HepG2 (cell line): ENCODE results near the gene RAB40A. TPM values are rescaled to one million over a fixed set of nuclear protein-coding genes. Genes with fewer than 3 reads are reported as not detected.
"Not testable (repeated sequence)": the region's sequence is repeated elsewhere in the genome, so short reads cannot be mapped to it uniquely, and the experiment has no call there.

ENCODE experiments used
- ATAC-seq: fragments of 200-7000 bp; cut with Tn5 transposase; 3 replicates; pipeline ENCODE4 v1.9.1; 2020; ENCODE audit warnings: mild to moderate bottlenecking, moderate library complexity
- BruUV-seq: library from RNA; stranded (reverse); fragments of 400-500 nt; replicated peaks from 2 replicates; lab custom pipeline; 2021; lab: Mats Ljungman, UMichigan
- CTCF ChIA-PET: fragments of 300-600 bp; formaldehyde crosslinking; extraction: SDS; loops from one replicate; lab custom pipeline; 2021; ENCODE audit warnings: low total read pairs, inconsistent platforms, low intra/inter-chr PET ratio; lab: Yijun Ruan, JAX
- POLR2A ChIA-PET: fragments of 350-600 bp; sonication (Branson Sonifier 250); formaldehyde crosslinking; loops from one replicate; lab custom pipeline; 2020; ENCODE audit warnings: antibody characterized with exemption, inconsistent platforms; lab: Yijun Ruan, JAX
- DNase-seq: peaks from one replicate; pipeline ENCODE4 v3.0.0-alpha.2; 2015; ENCODE audit warnings: low spot score
- FAIRE-seq: peaks from 3 replicates; lab custom pipeline; 2011; peaks lifted over from hg19 to GRCh38; lab: Jason Lieb, UNC
- H2AFZ ChIP-seq: one replicate; pipeline ENCODE4 v1.6.1; 2011; ENCODE audit warnings: low read length, inconsistent platforms
- H3K27ac ChIP-seq: fragments of 300-600 bp; 3 replicates; pipeline ENCODE4 v1.8.0; 2011; ENCODE audit warnings: mixed run types, mild to moderate bottlenecking, mixed read lengths, low read length, inconsistent platforms; ENCODE audit not compliant: insufficient read depth; ENCODE audit errors: extremely low read length
- H3K27me3 ChIP-seq, 2 experiments: fragments of 200-600 bp in 1 of 2; 2 replicates in 1 of 2; 3 replicates in 1 of 2; pipeline versions ENCODE4 v1.6.0 to v1.8.0; 2011; ENCODE audit warnings: low read length in 2 of 2, mild to moderate bottlenecking in 2 of 2, moderate library complexity in 2 of 2, inconsistent platforms in 1 of 2; ENCODE audit not compliant: insufficient read depth in 2 of 2, control insufficient read depth in 1 of 2
- H3K36me3 ChIP-seq, 2 experiments: fragments of 200-600 bp in 1 of 2; replicated peaks in 1 of 2; 2 replicates in 1 of 2; 3 replicates in 1 of 2; pipeline versions ENCODE4 v1.5.1 to v1.8.0; 2011; ENCODE audit warnings: low read length in 2 of 2, inconsistent platforms in 1 of 2; ENCODE audit not compliant: insufficient read depth in 2 of 2, control insufficient read depth in 1 of 2
- H3K4me1 ChIP-seq: 2 replicates; pipeline ENCODE4 v1.5.1; 2012; ENCODE audit warnings: low read length, inconsistent platforms; ENCODE audit not compliant: insufficient read depth
- H3K4me2 ChIP-seq: 2 replicates; pipeline ENCODE4 v1.6.0; 2011; ENCODE audit warnings: low read depth, low read length, inconsistent platforms
- H3K4me3 ChIP-seq, 3 experiments: fragments of 200-600 bp in 1 of 3; sonication (generic), shearing (Covaris generic) in 1 of 3; replicated peaks in 1 of 3; 2 replicates each; pipeline ENCODE4 v1.5.1; 2011 to 2016; ENCODE audit warnings: low read length in 3 of 3, inconsistent platforms in 2 of 3, low read depth in 2 of 3, mild to moderate bottlenecking in 2 of 3, control low read depth in 1 of 3, mixed read lengths in 1 of 3; ENCODE audit not compliant: insufficient read depth in 1 of 3
- H3K79me2 ChIP-seq: one replicate; pipeline ENCODE4 v1.6.1; 2011; ENCODE audit warnings: low read length, inconsistent platforms; ENCODE audit not compliant: insufficient read depth
- H3K9ac ChIP-seq: 2 replicates; pipeline ENCODE4 v1.6.0; 2011; ENCODE audit warnings: mild to moderate bottlenecking, low read depth, low read length, inconsistent platforms; ENCODE audit not compliant: insufficient read depth
- H3K9me3 ChIP-seq: 2 replicates; pipeline ENCODE4 v1.5.1; 2012; ENCODE audit warnings: mild to moderate bottlenecking, low read length
- H4K20me1 ChIP-seq: 2 replicates; pipeline ENCODE4 v1.6.0; 2011; ENCODE audit warnings: inconsistent platforms, mild to moderate bottlenecking, low read length, moderate library complexity; ENCODE audit not compliant: insufficient read depth
- ISL2 ChIP-seq: sonication (generic); formaldehyde crosslinking; IDR thresholded peaks from 2 replicates; pipeline ENCODE4 v1.5.0; 2020; ENCODE audit warnings: missing genetic modification reagents
- PAXIP1 ChIP-seq: sonication (generic); formaldehyde crosslinking; conservative IDR thresholded peaks from 2 replicates; pipeline ENCODE4 v1.4.0; 2020; ENCODE audit warnings: mild to moderate bottlenecking, missing genetic modification reagents, moderate library complexity
- STAG1 ChIP-seq: sonication (generic); formaldehyde crosslinking; IDR thresholded peaks from 2 replicates; pipeline ENCODE4 v1.4.0; 2020; ENCODE audit warnings: missing genetic modification reagents
- ZNF343 ChIP-seq: sonication (generic); formaldehyde crosslinking; IDR thresholded peaks from 2 replicates; pipeline ENCODE4 v1.4.0; 2020; ENCODE audit warnings: mild to moderate bottlenecking, missing genetic modification reagents
- WGBS: methylation state at CpG from one replicate; pipeline ENCODE4 v1.1.6; 2017; ENCODE audit warnings: low lambda C conversion rate; 5-methylcytosine and 5-hydroxymethylcytosine counted together
- in situ Hi-C: cut with HindIII; loops from 2 replicates; pipeline ENCODE4 v1.10.0; 2017; ENCODE audit warnings: low pct_unique_long_range_greater_than_20kb; ENCODE audit not compliant: extremely low pct_ligation_motif_present
- intact Hi-C: fragments of 100-400 bp; cut with micrococcal nuclease; formaldehyde crosslinking; loops from one replicate; pipeline ENCODE4 v1.10.0; 2022; ENCODE audit not compliant: unreplicated experiment
- polyA plus RNA-seq, 8 experiments: library from polyadenylated mRNA; depleted of rRNA in 3 of 8; stranded (reverse) in 7 of 8; unstranded in 1 of 8; fragments of >200 nt; fragmentation: Illumina TruSeq in 4 of 8; extraction: Trizol in 4 of 8; gene quantifications; 2 replicates each; pipeline versions ENCODE4 v1.2.1 to v1.2.3, GENCODE V29; 2011 to 2016; ENCODE audit warnings: low read depth in 4 of 8, missing spikeins in 1 of 8, mixed read lengths in 1 of 8; ENCODE audit not compliant: insufficient read depth in 1 of 8
- total RNA-seq, 5 experiments: library from RNA; depleted of rRNA; stranded (reverse); fragments of >200 nt; fragmentation: Illumina TruSeq; extraction: Trizol; gene quantifications; 2 replicates each; pipeline ENCODE4 v1.2.3, GENCODE V29; 2016; ENCODE audit warnings: low read depth in 1 of 5
- TF ChIP-seq, protein P1 (sequence below): sonication (generic); formaldehyde crosslinking; IDR thresholded peaks from 2 replicates; pipeline ENCODE4 v1.5.0; 2020; ENCODE audit warnings: mild to moderate bottlenecking, missing genetic modification reagents, moderate library complexity
- TF ChIP-seq, protein P2 (sequence below): sonication (generic); formaldehyde crosslinking; IDR thresholded peaks from 2 replicates; pipeline ENCODE4 v1.4.0; 2020; ENCODE audit warnings: missing genetic modification reagents

The RAB40A gene
- total and polyA plus RNA-seq, 2 of the 13 experiments (the other 11 are each of a cell fraction or from before 2014, with no cell fraction given), result 0.11 TPM; not detected in 1

GRCh38 chrX:103489733-103490132 is 29.6 kb downstream of the RAB40A start:
- H2AFZ ChIP-seq, H3K4me3 ChIP-seq, in situ Hi-C loops, H3K4me2 ChIP-seq, H3K36me3 ChIP-seq, H3K27me3 ChIP-seq, H3K79me2 ChIP-seq, intact Hi-C loops, H3K27ac ChIP-seq, H3K4me1 ChIP-seq, CTCF ChIA-PET, H3K9ac ChIP-seq, POLR2A ChIA-PET, H4K20me1 ChIP-seq, H3K9me3 ChIP-seq, BruUV-seq: not testable (repeated sequence)
- 28% methylated on average over 4 of the region's 4 CpGs for WGBS
- DNase-seq (peak; percentile 16), FAIRE-seq (peak; percentile 28), ATAC-seq (0 out of 3 replicates have a peak, but pooled peaks have one; percentile 36)
- TF ChIP-seq, protein P1, sequence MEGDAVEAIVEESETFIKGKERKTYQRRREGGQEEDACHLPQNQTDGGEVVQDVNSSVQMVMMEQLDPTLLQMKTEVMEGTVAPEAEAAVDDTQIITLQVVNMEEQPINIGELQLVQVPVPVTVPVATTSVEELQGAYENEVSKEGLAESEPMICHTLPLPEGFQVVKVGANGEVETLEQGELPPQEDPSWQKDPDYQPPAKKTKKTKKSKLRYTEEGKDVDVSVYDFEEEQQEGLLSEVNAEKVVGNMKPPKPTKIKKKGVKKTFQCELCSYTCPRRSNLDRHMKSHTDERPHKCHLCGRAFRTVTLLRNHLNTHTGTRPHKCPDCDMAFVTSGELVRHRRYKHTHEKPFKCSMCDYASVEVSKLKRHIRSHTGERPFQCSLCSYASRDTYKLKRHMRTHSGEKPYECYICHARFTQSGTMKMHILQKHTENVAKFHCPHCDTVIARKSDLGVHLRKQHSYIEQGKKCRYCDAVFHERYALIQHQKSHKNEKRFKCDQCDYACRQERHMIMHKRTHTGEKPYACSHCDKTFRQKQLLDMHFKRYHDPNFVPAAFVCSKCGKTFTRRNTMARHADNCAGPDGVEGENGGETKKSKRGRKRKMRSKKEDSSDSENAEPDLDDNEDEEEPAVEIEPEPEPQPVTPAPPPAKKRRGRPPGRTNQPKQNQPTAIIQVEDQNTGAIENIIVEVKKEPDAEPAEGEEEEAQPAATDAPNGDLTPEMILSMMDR (CRISPR knock-in tag), result peak; percentile 51
- peak; percentile 39; the same call in 1 of the 2 replicates for TF ChIP-seq STAG1 (CRISPR knock-in tag)

DNA sequence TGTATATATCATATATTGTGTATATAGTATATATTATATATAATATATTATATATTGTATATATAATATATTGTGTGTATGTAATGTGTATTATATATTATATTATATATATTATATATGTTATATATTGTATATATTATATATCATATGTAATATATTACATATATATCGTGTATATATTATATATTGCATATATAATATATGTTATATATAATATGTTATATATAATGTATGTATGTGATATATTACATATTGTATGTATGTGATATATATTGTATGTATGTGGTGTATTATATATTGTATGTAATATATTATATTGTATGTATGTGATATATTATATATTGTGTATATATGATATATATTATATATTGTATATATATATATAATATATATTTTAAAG is 30.5 kb downstream of the RAB40A start:
- H3K9ac ChIP-seq, result no peak overlapping the region
- ChIA-PET CTCF (no interaction called here), POLR2A (no interaction called here)
- no peaks in the 10 kb centered on the region for H3K36me3 ChIP-seq
- no peaks in the 10 kb centered on the region for H4K20me1 ChIP-seq
- no peaks in the 10 kb centered on the region for H3K4me1 ChIP-seq
- no peak overlapping the region for H3K27ac ChIP-seq
- FAIRE-seq (no peak), DNase-seq (no peak), ATAC-seq (no peak)
- H3K9me3 ChIP-seq, result no peaks in the 10 kb centered on the region
- no peak for TF ChIP-seq ZNF343 (CRISPR knock-in tag)
- no peak for TF ChIP-seq PAXIP1
- TF ChIP-seq ISL2 (CRISPR knock-in tag), result no peak
- TF ChIP-seq, protein P2, sequence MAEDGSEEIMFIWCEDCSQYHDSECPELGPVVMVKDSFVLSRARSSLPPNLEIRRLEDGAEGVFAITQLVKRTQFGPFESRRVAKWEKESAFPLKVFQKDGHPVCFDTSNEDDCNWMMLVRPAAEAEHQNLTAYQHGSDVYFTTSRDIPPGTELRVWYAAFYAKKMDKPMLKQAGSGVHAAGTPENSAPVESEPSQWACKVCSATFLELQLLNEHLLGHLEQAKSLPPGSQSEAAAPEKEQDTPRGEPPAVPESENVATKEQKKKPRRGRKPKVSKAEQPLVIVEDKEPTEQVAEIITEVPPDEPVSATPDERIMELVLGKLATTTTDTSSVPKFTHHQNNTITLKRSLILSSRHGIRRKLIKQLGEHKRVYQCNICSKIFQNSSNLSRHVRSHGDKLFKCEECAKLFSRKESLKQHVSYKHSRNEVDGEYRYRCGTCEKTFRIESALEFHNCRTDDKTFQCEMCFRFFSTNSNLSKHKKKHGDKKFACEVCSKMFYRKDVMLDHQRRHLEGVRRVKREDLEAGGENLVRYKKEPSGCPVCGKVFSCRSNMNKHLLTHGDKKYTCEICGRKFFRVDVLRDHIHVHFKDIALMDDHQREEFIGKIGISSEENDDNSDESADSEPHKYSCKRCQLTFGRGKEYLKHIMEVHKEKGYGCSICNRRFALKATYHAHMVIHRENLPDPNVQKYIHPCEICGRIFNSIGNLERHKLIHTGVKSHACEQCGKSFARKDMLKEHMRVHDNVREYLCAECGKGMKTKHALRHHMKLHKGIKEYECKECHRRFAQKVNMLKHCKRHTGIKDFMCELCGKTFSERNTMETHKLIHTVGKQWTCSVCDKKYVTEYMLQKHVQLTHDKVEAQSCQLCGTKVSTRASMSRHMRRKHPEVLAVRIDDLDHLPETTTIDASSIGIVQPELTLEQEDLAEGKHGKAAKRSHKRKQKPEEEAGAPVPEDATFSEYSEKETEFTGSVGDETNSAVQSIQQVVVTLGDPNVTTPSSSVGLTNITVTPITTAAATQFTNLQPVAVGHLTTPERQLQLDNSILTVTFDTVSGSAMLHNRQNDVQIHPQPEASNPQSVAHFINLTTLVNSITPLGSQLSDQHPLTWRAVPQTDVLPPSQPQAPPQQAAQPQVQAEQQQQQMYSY (CRISPR knock-in tag), result no peak
- BruUV-seq, result no TSS peak
- no peak overlapping the region for H2AFZ ChIP-seq
- no peaks in the 10 kb centered on the region for H3K79me2 ChIP-seq
- intact Hi-C loops (no loop called here), in situ Hi-C loops (no loop called here)
- H3K27me3 ChIP-seq, result no peaks in the 10 kb centered on the region
- H3K4me2 ChIP-seq, result no peak overlapping the region
- no peak overlapping the region for H3K4me3 ChIP-seq
- no CpG with 5 or more reads among the region's 1 CpG for WGBS
